Measurements from ENCODE around the gene ZNF184.

DNA sequence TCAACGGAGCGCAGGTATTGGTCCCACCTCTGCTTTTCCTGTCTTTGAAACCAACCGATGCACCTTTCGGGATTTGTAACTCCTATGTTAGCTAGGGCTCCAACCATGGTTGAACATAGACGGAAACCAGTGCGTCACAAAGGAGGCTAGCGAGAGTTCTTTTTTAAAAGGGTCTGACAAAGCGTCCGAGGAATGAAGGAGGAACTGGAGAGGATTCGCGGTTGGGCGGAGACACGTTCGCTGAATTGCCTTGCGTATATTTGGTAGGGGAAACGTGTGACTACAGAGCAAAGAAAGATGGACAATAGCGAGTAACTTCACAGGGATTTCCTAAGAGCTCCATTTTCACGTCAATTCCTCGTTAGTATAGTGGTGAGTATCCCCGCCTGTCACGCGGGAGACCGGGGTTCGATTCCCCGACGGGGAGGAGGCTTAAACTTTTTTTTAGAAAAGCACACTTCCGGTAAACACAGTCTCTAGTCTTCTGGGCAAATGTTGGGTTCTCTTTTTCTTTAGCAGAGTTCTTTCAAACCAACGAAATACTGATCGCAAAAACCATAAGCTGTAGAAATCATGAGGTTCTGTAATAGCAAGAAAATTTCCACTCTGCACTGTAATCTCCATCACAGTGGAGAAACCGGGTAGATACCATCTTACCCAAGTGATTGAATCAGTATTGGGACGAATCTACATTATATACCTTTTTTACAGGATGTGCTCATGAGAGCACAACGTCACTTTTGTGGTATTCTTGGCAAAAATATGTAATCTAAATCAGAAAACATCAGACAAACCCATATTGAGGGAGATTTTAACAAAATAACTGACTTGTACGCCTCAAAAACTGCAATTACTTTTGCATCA, 6.6 kb upstream of the ZNF184 start:
- TF ChIP-seq CTCF (IDR thresholded peaks at IDR 0.05; ENCODE audit: insufficient read depth, low read depth, low read length), result no peak
- no peak for TF ChIP-seq EZH2 (IDR thresholded peaks at IDR 0.05; ENCODE audit: insufficient read depth, low read length)

Data from astrocyte (in vitro differentiated cells and primary cell).